Hematopoietic multipotent progenitor cell treated with erythropoietin and hydrocortisone succinate and interleukin-3 and kit ligand, for 8 days (in vitro differentiated cells): ENCODE measurements around the gene PCARE.

Source experiments
- DNase-seq: peaks from one replicate; pipeline ENCODE4 v3.0.0-alpha.2; 2015

The PCARE gene

DNA sequence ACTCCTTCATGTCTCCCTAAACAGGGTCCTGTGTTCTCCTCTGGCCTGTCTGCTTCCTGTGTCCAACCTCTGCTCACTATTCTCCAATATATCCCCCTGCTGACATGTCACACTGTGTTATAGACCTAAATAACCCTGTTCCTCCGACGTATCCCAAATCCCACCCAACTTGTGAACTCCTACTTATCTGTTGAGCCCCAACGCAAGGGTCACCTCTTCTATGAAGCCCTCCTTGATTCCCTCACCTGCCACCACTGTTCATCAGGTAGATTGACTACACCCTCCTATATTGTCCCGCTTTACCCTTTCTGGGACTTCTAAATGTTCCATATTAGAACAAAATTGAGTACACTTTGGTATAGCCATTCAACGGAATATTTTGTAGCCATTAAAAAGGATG, 42.1 kb downstream of the PCARE start:
- DNase-seq: no peak

DNA sequence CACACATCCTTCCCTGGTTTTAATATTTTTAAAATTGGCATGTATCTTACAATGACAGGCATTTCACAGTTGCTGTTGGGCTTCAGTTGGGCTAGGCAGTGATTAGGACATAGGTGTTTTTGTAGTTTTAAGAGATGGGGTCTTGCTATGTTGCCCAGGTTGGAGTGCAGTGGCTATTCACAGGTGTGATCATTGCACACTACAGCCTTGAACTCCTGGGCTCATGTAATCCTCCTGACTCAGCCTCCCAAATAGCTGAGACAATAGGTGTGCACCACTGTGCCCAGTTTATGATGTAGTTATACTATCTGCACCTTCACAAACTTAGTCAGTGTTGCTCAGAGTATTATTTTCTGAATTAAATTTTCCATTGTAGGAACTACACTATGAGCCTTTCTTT, 43.3 kb downstream of the PCARE start:
- no peak for DNase-seq

DNA sequence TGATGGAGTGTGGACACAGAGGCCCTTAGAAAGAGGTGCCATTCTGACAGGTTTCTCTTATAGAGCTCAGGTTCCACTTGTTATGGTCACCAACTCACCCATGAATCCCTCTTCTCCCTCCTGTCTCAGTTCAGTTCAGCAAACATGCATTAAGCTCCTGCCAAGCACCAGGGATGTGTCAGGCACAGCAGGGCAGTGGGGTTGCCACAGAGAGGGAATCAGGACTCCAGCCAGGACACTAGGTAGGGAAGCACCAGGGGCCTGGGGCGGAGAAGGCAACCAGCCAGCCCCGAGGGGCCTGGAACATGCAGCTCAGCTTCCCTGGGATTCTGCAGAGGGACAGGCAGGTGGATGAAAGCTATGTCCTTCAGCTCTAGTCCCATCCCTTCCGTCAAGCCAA, 48.6 kb downstream of the PCARE start:
- DNase-seq: no peak

DNA sequence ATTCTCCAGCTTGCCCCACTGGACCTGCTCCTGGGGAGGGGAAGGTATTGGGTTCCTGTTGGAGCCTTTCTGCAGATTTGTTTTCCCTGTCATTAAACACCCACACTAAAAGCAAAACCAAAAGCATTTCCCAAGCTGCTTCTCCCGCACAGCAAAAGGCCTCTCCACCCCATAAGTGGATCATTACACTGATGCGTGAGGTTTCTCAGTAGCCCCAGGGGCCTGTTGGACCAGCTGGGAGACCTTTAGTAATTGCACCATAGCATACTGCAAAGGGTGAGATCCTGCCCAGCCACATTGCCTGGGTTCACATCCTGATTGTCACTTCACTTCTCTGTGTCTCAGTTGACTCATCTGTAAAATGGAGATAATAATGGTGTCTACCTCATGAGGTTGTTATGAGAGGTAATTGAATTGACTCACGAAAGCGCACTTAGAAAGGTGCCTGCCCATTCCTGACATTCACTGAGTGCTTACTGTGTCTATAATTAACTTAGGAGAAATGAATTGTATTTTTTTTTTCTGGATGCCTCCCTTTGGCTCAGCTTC, 49.4 kb downstream of the PCARE start:
- no peak for DNase-seq

DNA sequence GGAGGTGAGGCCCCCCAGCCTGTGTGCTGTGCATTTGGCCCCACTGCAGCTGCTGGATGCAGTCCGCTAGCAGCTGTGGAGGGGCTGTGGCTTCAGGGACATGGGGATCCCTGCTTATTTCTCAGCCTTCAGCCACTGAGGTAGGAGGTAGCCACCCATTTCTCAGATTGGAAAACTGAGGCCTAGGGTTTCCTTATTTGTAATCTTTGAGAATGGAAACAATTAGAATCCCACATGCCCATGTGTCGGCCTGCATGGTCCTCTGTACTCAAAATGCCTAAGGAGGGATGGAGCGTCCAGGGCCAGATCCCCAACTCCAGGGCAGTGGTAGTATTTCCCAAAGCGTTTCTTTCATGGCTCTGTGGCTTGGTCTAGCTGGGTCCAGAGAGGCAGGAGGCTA, 51.1 kb downstream of the PCARE start:
- DNase-seq: no peak

DNA sequence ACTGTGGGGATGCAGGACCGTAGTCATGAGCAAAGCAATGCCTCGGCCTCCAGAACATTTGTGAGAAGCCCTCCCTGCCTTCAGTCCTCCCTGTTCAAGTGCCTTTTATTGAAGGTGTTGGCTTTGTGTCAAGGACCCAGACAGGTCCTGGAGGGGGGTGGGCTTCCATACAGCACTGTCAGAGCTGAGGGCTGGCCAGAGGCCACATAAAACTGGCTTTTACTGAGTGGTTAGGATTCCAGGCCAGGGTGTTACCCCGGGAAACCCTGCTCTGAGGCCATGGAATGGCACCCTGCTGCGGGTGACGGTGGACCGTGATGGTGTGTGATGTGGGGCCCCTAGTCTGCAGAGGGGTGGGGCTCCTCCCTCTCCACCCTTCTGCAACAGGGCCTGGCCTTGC, 51.6 kb downstream of the PCARE start:
- no peak for DNase-seq

DNA sequence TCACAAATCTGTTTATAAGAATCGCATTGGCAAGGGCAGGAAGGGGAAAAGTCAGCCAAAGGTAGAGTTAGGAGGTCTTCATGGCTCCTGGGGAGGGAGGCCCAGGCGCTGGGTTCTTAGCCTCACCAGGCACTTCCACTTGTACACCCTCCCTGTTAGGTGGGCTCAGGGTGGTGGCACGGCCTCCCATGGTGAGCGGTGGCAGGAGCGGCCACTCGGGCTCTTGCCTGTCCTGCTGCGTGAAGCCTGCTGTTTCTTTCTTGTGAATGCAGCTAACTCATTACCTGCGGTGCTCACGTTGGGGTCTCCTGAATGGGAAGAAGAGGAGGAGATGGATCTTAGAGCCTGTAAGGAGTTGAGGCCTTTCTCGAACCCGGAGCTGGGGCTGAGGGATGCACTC, 52.4 kb downstream of the PCARE start:
- DNase-seq: no peak

DNA sequence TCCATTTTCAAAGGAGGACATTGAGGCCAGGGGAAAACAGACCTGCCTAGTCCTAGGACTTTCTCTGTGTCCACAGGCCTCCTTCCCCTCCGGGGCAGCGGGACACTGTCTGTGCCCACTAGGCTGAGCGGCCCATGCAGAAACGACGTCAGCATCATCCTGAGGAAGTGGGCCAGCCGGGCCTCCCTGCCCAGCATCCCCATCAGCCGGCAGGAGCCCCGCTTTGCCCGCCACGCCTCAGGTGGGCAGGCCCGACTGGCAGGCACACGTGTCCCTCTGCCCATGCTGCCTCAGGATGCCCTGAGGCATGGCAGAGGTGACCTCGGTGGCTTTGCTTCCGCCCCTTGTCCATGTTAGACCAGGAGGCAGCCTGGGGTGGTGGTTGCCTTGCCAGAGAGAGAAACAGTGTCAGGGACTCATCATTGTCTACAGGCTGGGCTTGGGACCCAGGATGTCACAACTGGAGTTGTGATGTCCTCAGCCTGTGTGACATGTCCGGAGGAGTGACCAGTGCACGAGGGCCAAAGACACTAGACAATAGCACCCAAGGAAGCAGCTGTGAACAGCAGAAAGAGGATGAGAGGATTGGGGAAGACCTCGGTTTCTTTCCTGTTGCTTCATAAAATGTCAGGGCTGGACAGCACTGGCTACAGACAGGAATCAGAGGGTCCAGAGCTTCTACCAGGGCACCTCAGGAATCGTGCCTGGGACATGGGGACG, 56.4 kb downstream of the PCARE start:
- no peak for DNase-seq

DNA sequence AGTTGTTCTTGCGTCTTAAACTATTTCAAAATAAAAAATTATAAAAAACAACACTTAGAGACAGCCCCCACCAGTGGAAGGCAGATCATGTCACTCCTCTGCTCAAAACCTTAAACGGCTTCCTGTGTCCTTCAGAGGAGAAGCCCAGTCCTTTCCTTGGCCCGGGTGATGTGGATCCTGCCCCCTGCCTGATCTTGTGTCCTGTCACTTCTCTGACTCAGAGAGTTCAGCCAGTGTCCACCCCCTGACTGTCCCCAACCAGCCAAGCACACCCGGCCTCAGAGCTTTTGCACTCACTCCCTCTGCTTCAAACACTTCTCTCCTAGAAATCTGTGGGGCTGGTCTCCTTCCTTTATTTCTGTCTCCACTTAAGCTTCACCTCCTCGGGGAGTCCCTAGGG, 57.8 kb downstream of the PCARE start:
- no peak for DNase-seq

DNA sequence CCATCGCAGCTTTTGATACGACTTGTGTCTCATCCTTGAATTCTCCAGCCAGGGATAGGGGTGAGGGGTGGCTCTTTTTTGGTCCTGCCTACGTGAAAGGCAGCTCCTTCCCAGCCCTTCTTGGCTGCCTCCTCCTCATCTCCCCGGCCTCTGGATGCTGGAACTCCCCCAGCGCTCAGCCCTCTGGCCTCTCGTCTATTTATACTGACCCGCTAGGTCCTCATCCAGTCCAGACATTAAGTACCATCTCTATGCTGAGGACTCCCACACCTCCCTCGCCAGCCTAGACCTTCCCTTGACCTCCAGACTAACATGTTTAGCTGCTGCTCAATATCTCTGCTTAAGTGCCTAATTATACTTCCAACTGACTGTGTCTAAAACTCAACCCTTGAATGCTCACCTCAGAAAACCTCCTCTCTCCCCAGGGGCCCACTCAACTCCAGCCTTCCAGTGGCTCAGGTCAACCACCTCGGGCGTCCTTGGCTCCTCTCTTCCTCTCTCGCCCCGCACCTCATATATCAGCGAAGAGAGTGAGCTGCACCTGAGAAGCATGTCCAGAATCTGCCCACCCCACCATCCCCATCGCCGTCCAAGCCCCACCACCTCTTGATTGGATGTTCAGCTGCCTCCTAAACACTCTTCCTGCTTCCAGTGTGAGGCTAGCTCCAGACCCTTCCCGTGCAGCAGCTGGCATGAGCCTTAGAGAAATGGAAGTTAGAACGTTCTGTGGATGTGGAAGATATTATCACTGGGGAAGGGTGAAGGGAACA, 58.4 kb downstream of the PCARE start:
- DNase-seq: no peak

DNA sequence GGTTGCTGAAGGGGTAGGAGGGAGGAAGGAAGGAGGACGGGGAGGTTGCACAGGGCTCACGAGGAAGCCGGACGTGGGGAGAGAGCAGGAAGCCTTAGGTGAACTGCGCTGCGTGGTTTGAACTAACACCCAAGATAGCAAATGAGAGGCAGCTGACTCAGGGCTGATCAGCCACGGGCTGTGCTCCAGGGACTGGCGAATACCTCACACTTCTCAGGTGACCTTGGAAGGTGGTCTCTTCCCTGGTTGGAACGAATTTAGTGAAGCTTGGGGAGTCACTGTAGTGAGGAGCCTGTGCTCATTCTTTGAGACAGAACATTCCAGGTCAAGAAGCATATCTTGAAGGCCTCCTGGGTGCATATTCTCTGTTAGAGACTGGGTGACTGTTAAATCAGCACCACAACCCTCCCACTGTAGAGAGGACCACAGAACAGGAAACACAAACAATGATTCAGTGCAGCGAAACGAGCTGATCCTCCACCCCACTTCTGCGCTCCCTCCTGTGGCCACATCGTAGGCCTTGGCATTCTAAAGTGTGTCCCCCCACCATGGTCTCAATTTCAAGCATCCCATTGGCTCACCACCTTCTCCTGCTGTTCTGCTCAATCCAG, 59.4 kb downstream of the PCARE start:
- no peak for DNase-seq

DNA sequence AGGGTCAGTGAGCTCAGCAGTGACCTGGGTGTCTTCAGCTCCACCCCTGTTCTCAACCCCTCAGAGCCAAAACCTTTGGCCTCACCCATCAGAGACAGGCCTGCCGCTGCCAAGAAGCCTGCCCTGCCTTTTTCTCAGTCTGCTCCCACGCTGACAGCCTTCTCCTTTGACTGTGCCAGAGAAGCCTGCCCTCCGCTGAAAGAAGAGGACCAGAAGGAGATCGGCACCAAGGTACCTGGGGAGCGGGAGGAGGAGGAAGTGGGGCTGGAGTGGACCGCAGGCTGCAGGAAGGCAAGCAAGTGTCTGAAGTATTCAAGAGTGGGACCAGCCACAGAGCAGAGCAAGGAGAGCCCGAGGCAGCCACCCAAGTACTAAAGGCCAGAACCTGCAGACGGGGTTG, 60.0 kb downstream of the PCARE start:
- no peak for DNase-seq

DNA sequence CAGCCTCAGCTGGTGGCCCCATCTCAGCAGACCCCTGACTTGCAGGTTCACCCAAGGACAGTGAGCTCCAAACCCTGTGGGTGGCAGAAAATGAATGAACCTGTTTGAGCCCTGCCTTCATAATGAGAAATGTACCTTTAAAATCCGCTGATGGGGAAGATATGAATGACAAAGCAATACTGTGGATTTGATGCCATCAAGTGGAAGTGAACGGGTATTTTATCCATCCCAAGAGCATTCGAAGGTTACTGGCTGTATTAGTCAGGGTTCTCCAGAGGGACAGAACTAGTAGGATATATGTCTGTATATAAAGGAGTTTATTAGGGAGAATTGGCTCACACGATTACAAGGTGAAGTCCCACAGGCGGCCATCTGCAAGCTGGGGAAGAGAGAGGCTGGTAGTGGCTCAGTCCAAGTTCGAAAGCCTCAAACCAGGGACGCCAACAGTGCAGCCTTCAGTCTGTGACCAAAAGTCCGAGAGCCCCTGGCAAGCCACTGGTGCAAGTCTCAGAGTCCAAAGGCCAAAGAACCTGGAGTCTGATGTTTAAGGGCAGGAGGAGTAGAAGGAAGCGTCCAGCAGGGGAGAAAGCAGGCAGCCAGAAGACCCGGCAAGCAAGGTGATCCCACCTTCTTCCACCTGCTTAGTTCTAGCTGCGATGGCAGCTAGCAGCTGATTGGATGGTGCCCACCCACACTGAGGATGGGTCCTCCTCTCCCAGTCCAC, 61.1 kb downstream of the PCARE start:
- DNase-seq: no peak

DNA sequence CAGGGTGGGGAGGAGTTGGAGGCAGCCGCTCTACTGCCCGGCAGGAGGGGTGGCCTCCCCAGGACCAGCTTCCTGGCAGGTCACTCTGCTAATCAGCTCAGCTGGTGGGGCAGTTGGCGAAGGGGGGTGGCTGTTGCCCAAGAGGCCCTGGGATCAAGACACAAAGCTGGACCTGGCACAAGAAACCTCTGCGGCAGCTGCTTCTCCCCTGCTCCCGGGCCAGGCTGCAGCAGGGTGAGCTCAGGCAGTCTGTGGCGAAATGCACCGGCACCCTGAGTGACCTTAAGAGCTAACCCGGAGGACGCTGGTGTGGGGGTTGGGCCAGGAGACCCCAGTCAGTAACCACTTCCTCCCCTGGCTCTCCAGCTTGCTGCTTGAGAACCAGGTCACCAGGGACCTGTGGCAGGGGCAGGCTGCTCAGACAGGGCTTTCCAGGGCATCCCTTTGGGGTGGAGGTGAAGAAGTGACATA, 62.1 kb downstream of the PCARE start:
- DNase-seq: no peak
